ENCODE results near the gene CGB3. TPM values are rescaled to one million over a fixed set of nuclear protein-coding genes. Genes with fewer than 3 reads are reported as not detected.

The CGB3 gene
- total RNA-seq, 1 experiment from 2014 or later, result not detected

DNA sequence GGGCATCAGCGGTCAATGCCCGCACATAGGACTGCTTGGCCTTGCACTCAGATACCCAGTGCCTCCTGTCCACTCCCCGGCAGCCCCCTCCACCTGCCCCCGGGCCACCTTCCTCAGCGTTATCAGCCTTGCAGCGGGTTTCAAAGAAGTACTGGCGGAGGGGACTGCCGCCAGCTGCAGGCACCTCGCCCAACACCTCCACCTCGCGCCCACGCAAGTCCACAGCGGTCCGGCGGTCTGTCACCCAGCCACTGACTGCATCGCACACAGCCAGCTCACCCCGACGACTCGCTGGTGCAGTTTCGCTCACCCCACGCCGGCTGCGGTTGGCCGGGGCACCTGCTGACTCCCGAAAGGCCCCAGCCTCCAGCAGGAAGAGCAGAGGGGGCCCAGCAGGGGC, 37.3 kb upstream of the CGB3 start:
- DNase-seq (no peak), ATAC-seq (no peak)
- TF ChIP-seq, protein P1, sequence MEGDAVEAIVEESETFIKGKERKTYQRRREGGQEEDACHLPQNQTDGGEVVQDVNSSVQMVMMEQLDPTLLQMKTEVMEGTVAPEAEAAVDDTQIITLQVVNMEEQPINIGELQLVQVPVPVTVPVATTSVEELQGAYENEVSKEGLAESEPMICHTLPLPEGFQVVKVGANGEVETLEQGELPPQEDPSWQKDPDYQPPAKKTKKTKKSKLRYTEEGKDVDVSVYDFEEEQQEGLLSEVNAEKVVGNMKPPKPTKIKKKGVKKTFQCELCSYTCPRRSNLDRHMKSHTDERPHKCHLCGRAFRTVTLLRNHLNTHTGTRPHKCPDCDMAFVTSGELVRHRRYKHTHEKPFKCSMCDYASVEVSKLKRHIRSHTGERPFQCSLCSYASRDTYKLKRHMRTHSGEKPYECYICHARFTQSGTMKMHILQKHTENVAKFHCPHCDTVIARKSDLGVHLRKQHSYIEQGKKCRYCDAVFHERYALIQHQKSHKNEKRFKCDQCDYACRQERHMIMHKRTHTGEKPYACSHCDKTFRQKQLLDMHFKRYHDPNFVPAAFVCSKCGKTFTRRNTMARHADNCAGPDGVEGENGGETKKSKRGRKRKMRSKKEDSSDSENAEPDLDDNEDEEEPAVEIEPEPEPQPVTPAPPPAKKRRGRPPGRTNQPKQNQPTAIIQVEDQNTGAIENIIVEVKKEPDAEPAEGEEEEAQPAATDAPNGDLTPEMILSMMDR (conservative IDR thresholded peaks at IDR 0.05; ENCODE audit: low read depth, low read length), result no peak
- no peak for TF ChIP-seq EZH2phosphoT487 (IDR thresholded peaks at IDR 0.05; ENCODE audit: borderline replicate concordance, low read length)
- no peak for TF ChIP-seq EZH2 (IDR thresholded peaks at IDR 0.05; ENCODE audit: low read length, unreplicated experiment)
- H3K9me2 ChIP-seq (replicated peaks; ENCODE audit: low read length), result no peaks in the 10 kb centered on the region
- H3K9me3 ChIP-seq (ENCODE audit: low read length), result no peaks in the 10 kb centered on the region
- BruUV-seq (replicated peaks), result no TSS peak
- H3K9ac ChIP-seq (ENCODE audit: low read length), result no peak overlapping the region
- intact Hi-C loops (cut with micrococcal nuclease), result no loop called here
- H3F3A ChIP-seq (ENCODE audit: low read length, unreplicated experiment), result no peaks in the 10 kb centered on the region
- no peak overlapping the region for H3K27ac ChIP-seq (ENCODE audit: low read length)
- no peaks in the 10 kb centered on the region for H4K20me1 ChIP-seq (ENCODE audit: low read length)
- H3K79me2 ChIP-seq (ENCODE audit: low read length), result no peaks in the 10 kb centered on the region
- H3K27me3 ChIP-seq (ENCODE audit: low read length), result no peaks in the 10 kb centered on the region
- H3K36me3 ChIP-seq (ENCODE audit: low read depth, low read length), result no peaks in the 10 kb centered on the region
- ChIA-PET CTCF (no interaction called here), POLR2A (ENCODE audit: unreplicated experiment) (no interaction called here)
- H3K4me2 ChIP-seq (ENCODE audit: low read length), result no peak overlapping the region
- peaks cover 4% of the 10 kb centered on the region; the same call in 1 of the 2 replicates for H3K4me1 ChIP-seq (ENCODE audit: insufficient read depth, low read length)
- no peak overlapping the region for H2AFZ ChIP-seq (ENCODE audit: low read length)
- H3K4me3 ChIP-seq (ENCODE audit: low read length), result no peak overlapping the region

DNA sequence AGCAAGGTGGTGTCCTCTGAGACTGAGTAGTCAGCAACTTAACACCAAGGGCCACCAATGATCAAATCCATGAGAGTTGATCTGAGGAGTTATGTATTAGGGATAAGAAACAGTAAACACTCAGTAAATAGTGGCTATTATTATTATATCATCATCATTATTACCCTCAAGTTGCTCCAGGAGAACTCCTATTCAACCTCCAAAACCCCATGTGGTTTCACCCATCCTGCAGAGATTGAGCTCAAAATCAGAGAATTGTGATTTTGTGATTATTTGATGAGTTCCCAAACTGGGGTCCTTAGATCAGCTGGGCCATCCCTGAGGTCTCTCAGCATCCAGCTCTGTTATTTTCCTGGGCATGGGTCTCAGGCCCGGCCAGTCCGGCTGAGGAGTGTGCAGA, 36.9 kb upstream of the CGB3 start:
- DNase-seq, result no peak
- Histone ChIP-seq H3K27ac (ENCODE audit: low read length) (no peak overlapping the region), H3K9me3 (ENCODE audit: low read length) (no peaks in the 10 kb centered on the region), H3K9ac (ENCODE audit: low read length) (no peak overlapping the region), H3K79me2 (ENCODE audit: low read length) (no peaks in the 10 kb centered on the region), H2AFZ (ENCODE audit: low read length) (no peak overlapping the region), H3K4me2 (ENCODE audit: low read length) (no peak overlapping the region), H3K4me3 (ENCODE audit: low read length) (no peak overlapping the region), H4K20me1 (ENCODE audit: low read length) (no peaks in the 10 kb centered on the region), H3F3A (ENCODE audit: low read length, unreplicated experiment) (no peaks in the 10 kb centered on the region), H3K9me2 (replicated peaks; ENCODE audit: low read length) (no peaks in the 10 kb centered on the region), H3K4me1 (ENCODE audit: insufficient read depth, low read length) (peaks cover 4% of the 10 kb centered on the region; the same call in 1 of the 2 replicates), H3K27me3 (ENCODE audit: low read length) (no peaks in the 10 kb centered on the region), H3K36me3 (ENCODE audit: low read depth, low read length) (no peaks in the 10 kb centered on the region)
- intact Hi-C loops (cut with micrococcal nuclease), result no loop called here
- ATAC-seq, result no peak
- CTCF ChIA-PET, result no interaction called here
- no TSS peak for BruUV-seq (replicated peaks)
- POLR2A ChIA-PET (ENCODE audit: unreplicated experiment), result no interaction called here
- TF ChIP-seq, protein P1 (conservative IDR thresholded peaks at IDR 0.05; ENCODE audit: low read depth, low read length), result no peak
- TF ChIP-seq EZH2 (IDR thresholded peaks at IDR 0.05; ENCODE audit: low read length, unreplicated experiment) (no peak), EZH2phosphoT487 (IDR thresholded peaks at IDR 0.05; ENCODE audit: borderline replicate concordance, low read length) (no peak)

DNA sequence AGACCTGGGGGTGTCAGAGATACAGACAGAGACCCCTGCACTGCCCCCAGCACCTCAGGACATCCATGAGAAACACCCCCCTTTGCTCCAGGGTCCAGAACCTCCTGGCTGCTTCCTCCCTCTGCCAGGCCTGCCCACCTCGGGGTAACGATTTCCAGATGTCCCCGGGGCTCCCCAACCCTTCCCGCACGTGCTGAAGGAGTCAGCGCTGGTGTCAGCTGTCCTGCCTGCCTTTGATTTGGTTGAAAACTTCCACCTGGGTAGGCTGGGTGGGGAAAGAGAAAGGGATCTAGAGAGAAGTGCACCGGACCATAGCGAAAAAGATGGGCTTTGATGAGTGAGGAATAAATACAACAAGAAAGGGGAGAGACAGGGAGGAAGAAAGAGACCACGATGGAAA, 34.9 kb upstream of the CGB3 start:
- no peak for ATAC-seq
- H3K79me2 ChIP-seq (ENCODE audit: low read length), result no peaks in the 10 kb centered on the region
- no peak overlapping the region for H3K27ac ChIP-seq (ENCODE audit: low read length)
- ChIA-PET POLR2A (ENCODE audit: unreplicated experiment) (no interaction called here), CTCF (no interaction called here)
- no TSS peak for BruUV-seq (replicated peaks)
- peaks cover 4% of the 10 kb centered on the region; the same call in 1 of the 2 replicates for H3K4me1 ChIP-seq (ENCODE audit: insufficient read depth, low read length)
- H3K36me3 ChIP-seq (ENCODE audit: low read depth, low read length), result no peaks in the 10 kb centered on the region
- no peak overlapping the region for H3K4me3 ChIP-seq (ENCODE audit: low read length)
- no peaks in the 10 kb centered on the region for H3K9me2 ChIP-seq (replicated peaks; ENCODE audit: low read length)
- TF ChIP-seq EZH2 (IDR thresholded peaks at IDR 0.05; ENCODE audit: low read length, unreplicated experiment), result no peak
- TF ChIP-seq EZH2phosphoT487 (IDR thresholded peaks at IDR 0.05; ENCODE audit: borderline replicate concordance, low read length), result no peak
- TF ChIP-seq, protein P1 (conservative IDR thresholded peaks at IDR 0.05; ENCODE audit: low read depth, low read length), result no peak
- no peak overlapping the region for H3K9ac ChIP-seq (ENCODE audit: low read length)
- no peaks in the 10 kb centered on the region for H3F3A ChIP-seq (ENCODE audit: low read length, unreplicated experiment)
- intact Hi-C loops (cut with micrococcal nuclease), result no loop called here
- H2AFZ ChIP-seq (ENCODE audit: low read length), result no peak overlapping the region
- H3K4me2 ChIP-seq (ENCODE audit: low read length), result no peak overlapping the region
- no peaks in the 10 kb centered on the region for H4K20me1 ChIP-seq (ENCODE audit: low read length)
- no peak for DNase-seq
- no peaks in the 10 kb centered on the region for H3K27me3 ChIP-seq (ENCODE audit: low read length)
- no peaks in the 10 kb centered on the region for H3K9me3 ChIP-seq (ENCODE audit: low read length)
